AG04449 (cell line): ENCODE measurements around the gene MAPK14.

Experiments
- CTCF ChIA-PET: fragments of 350-600 bp; formaldehyde crosslinking; extraction: SDS; loops from one replicate; lab custom pipeline; 2021; ENCODE audit warnings: antibody characterized with exemption; lab: Yijun Ruan, JAX
- POLR2A ChIA-PET: fragments of 400-600, 350-600 bp; formaldehyde crosslinking; extraction: SDS; loops from one replicate; lab custom pipeline; 2020; ENCODE audit warnings: antibody characterized with exemption, inconsistent platforms; lab: Yijun Ruan, JAX
- DNase-seq: peaks from one replicate; pipeline ENCODE4 v3.0.0-alpha.2; 2010; ENCODE audit warnings: low read depth, low spot score
- H3K4me3 ChIP-seq: 2 replicates; pipeline ENCODE4 v1.5.1; 2011; ENCODE audit warnings: low read depth, mild to moderate bottlenecking, control low read depth, low read length
- CTCF ChIP-seq: IDR thresholded peaks from one replicate; pipeline ENCODE4 v1.5.1; 2011; ENCODE audit warnings: mild to moderate bottlenecking, moderate library complexity, low read length, control low read depth, inconsistent platforms; ENCODE audit not compliant: insufficient read depth; ENCODE audit errors: missing control alignments

Gene MAPK14

GRCh38 chr6:36099869-36100483, 72.4 kb downstream of the MAPK14 start:
- no peak for DNase-seq
- ChIA-PET CTCF (interaction anchor here (1.1 to 6.5 kb wide), 4 partner anchors 9 to 260 kb away, joined by 3 to 32 read pairs (median 4); partner anchors contain the start of gene MAPK14), POLR2A (no interaction called here)
- H3K4me3 ChIP-seq = no peak overlapping the region
- TF ChIP-seq CTCF = no peak

- H3K4me3 ChIP-seq = no peak overlapping the region
- DNase-seq = no peak
- CTCF ChIA-PET = interaction anchor here (0.9 to 6.5 kb wide), 2 partner anchors 22 to 75 kb away, joined by 3 to 32 read pairs; partner anchors contain the start of gene MAPK14
- POLR2A ChIA-PET = interaction anchor here (0.6 kb wide), 1 partner anchor 76 kb away, joined by 3 read pairs; no protein-coding TSS in a partner anchor
- no peak for TF ChIP-seq CTCF
Measured at GRCh38 chr6:36101691-36102090, 74.1 kb downstream of the MAPK14 start.

GRCh38 chr6:36102853-36103252, 75.2 kb downstream of the MAPK14 start:
- no peak overlapping the region for H3K4me3 ChIP-seq
- DNase-seq = no peak
- POLR2A ChIA-PET = no interaction called here
- CTCF ChIA-PET = interaction anchor here (0.6 to 11.5 kb wide), 7 partner anchors 7 to 76 kb away, joined by 3 to 171 read pairs (median 6); partner anchors contain the start of gene MAPK14
- no peak for TF ChIP-seq CTCF

- CTCF ChIA-PET = interaction anchor here (0.6 to 11.5 kb wide), 7 partner anchors 9 to 78 kb away, joined by 3 to 171 read pairs (median 6); partner anchors contain the start of gene MAPK14
- POLR2A ChIA-PET = interaction anchor here (0.7 kb wide), 1 partner anchor 336 kb away, joined by 3 read pairs; no protein-coding TSS in a partner anchor
- H3K4me3 ChIP-seq = no peak overlapping the region
- DNase-seq = peak; percentile 10
- no peak for TF ChIP-seq CTCF
Measured at GRCh38 chr6:36104836-36105235, 77.2 kb downstream of the MAPK14 start.

- ChIA-PET CTCF (interaction anchor here (2.4 to 11.5 kb wide), 2 partner anchors 13 kb away, joined by 10 to 171 read pairs; no protein-coding TSS in a partner anchor), POLR2A (no interaction called here)
- no peak for DNase-seq
- no peak overlapping the region for H3K4me3 ChIP-seq
- no peak for TF ChIP-seq CTCF
Measured at GRCh38 chr6:36109092-36109491, 81.5 kb downstream of the MAPK14 start.

GRCh38 chr6:36110050-36110449, 82.4 kb downstream of the MAPK14 start:
- ChIA-PET CTCF (interaction anchor here (11.5 kb wide), 1 partner anchor 14 kb away, joined by 171 read pairs; no protein-coding TSS in a partner anchor), POLR2A (no interaction called here)
- DNase-seq = no peak
- no peak overlapping the region for H3K4me3 ChIP-seq
- no peak for TF ChIP-seq CTCF
